Panc1 (cell line): ENCODE results near the gene TRIOBP.
"Not testable (repeated sequence)": the region's sequence is repeated elsewhere in the genome, so short reads cannot be mapped to it uniquely, and the experiment has no call there.

Experiments
- CTCF ChIP-seq: fragments of 450-650 bp; IDR thresholded peaks from 2 replicates; pipeline ENCODE4 v1.5.1; 2017; ENCODE audit warnings: mild to moderate bottlenecking
- POLR2AphosphoS5 ChIP-seq: IDR thresholded peaks from 2 replicates; pipeline ENCODE4 v1.6.1; 2012; ENCODE audit warnings: mild to moderate bottlenecking, low read depth, low read length, moderate library complexity
- REST ChIP-seq, 2 experiments: IDR thresholded peaks; 2 replicates each; pipeline ENCODE4 v1.6.1; 2011 to 2012; ENCODE audit warnings: low read depth in 2 of 2, control low read depth in 1 of 2, low read length in 1 of 2, mild to moderate bottlenecking in 1 of 2, moderate library complexity in 1 of 2; ENCODE audit not compliant: insufficient read depth in 1 of 2
- SIN3A ChIP-seq: IDR thresholded peaks from 2 replicates; pipeline ENCODE4 v1.6.1; 2012; ENCODE audit warnings: low read depth, mild to moderate bottlenecking, low read length, moderate library complexity, borderline replicate concordance; ENCODE audit not compliant: insufficient read depth
- TCF7L2 ChIP-seq: IDR thresholded peaks from 2 replicates; pipeline ENCODE4 v1.6.1; 2011; ENCODE audit warnings: mild to moderate bottlenecking, low read depth, low read length, inconsistent platforms

- not testable (repeated sequence) for TF ChIP-seq CTCF; POLR2AphosphoS5; SIN3A; REST (IDR thresholded peaks at IDR 0.05; ENCODE audit: insufficient read depth in 1 of 2, low read depth in 2 of 2, low read length in 1 of 2); TCF7L2
Measured at GRCh38 chr22:37717746-37718305, 21.0 kb downstream of the TRIOBP start.
